ACC112 (cell line): ENCODE data around the gene TPP1.
A peak's percentile ranks its signal among the peaks of the same experiment; 100 is the strongest.

Experiments used
- H2AFZ ChIP-seq: fragments of 200-600 bp; sonication (generic); one replicate; pipeline ENCODE4 v1.6.0; 2017; ENCODE audit warnings: antibody characterized with exemption, low read length; ENCODE audit not compliant: unreplicated experiment
- H3K27ac ChIP-seq: fragments of 200-600 bp; sonication (generic); 2 replicates; pipeline ENCODE4 v1.5.1; 2014; ENCODE audit warnings: low read depth, mild to moderate bottlenecking, antibody characterized with exemption, low read length, moderate library complexity
- H3K27me3 ChIP-seq: fragments of 200-600 bp; sonication (generic); 2 replicates; pipeline ENCODE4 v1.6.1; 2014; ENCODE audit warnings: mild to moderate bottlenecking, antibody characterized with exemption, low read length, moderate library complexity, mixed read lengths; ENCODE audit not compliant: insufficient read depth
- H3K36me3 ChIP-seq: fragments of 200-600 bp; sonication (generic); 2 replicates; pipeline ENCODE4 v1.6.1; 2016; ENCODE audit warnings: mild to moderate bottlenecking, antibody characterized with exemption, low read length, moderate library complexity, mixed read lengths; ENCODE audit not compliant: insufficient read depth
- H3K4me1 ChIP-seq: fragments of 200-600 bp; sonication (generic); one replicate; pipeline ENCODE4 v1.6.1; 2016; ENCODE audit warnings: low read length, mixed read lengths; ENCODE audit not compliant: insufficient read depth, unreplicated experiment, control insufficient read depth
- H3K4me3 ChIP-seq: fragments of 200-600 bp; sonication (generic); 2 replicates; pipeline ENCODE4 v1.5.1; 2014; ENCODE audit warnings: mild to moderate bottlenecking, low read depth, low read length
- H3K79me2 ChIP-seq: fragments of 200-600 bp; sonication (generic); one replicate; pipeline ENCODE4 v1.6.0; 2016; ENCODE audit warnings: low read length; ENCODE audit not compliant: control insufficient read depth, unreplicated experiment, insufficient read depth

The TPP1 gene

DNA sequence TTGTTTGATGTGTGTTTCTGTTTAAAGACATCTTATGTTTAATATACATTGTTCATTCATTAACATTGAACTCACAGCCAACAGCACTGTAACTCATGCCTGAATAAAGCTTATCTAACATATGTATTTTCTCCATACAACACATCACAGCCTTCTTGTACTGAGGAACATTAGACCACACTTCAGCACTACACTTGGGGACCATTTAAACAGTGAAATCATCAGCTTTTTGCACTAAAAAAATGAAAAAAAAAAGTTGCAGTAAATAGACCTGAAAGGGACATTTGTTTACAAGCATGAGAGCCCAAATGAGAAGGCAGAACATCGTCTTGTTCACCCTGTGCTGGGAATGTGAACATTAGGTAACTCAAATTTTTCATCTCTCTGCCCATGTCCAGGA lies 15.3 kb upstream of the TPP1 start:
- Histone ChIP-seq H3K27me3 (no peaks in the 10 kb centered on the region), H3K27ac (no peak overlapping the region), H3K36me3 (no peaks in the 10 kb centered on the region), H3K79me2 (no peaks in the 10 kb centered on the region), H3K4me1 (peaks cover 17% of the 10 kb centered on the region), H2AFZ (no peak overlapping the region), H3K4me3 (no peak overlapping the region)

DNA sequence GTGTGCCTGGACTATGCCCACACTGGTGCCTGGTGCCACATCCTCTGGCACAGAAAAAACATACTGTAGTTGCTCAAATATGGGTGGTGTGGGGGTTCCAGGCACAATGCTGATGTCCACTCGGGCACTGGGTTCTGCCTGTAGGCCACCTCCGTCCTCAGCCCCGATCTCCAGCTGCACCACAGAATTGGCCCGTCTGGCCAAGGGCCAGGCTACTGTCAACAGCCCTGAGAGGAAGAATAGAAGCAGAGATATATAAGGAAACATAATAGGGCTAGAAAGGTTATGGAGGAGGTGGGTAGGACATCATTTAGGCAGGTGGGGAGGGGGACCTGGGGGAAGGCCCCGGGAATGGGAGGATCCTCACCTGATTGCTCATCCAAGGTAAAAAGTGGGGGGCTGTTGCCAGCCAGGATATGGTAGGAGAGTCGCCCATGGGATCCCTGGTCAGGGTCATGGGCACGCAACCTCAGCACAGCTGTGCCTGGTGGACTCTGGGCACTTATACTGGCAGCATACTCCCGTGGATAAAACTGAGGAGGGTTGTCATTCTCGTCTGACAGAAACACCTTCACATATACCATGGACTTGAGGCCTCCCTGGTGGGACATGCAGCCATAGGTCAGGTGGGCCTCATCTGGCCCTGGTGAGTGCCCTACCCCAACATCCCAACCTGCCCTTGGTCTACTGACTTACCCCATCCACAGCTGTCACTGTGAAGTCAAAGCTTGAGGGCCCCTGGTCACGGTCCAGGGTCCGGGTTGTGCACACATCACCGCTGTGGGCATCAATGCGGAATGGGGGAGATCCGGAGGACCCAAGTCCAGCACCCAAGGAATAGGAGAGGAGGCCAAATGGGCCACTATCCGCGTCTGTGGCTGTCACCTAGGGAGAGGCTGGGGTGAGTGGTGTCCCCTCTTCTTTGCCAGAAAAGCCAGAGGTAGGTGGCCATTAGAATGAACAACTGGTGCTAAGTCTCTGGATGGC lies 14.5 kb upstream of the TPP1 start:
- Histone ChIP-seq H3K27me3 (no peaks in the 10 kb centered on the region), H2AFZ (no peak overlapping the region), H3K36me3 (no peaks in the 10 kb centered on the region), H3K4me1 (peaks cover 17% of the 10 kb centered on the region), H3K27ac (no peak overlapping the region), H3K79me2 (no peaks in the 10 kb centered on the region), H3K4me3 (no peak overlapping the region)

- no peaks in the 10 kb centered on the region for H3K79me2 ChIP-seq
- no peak overlapping the region for H3K4me3 ChIP-seq
- H3K4me1 ChIP-seq = peaks cover 15% of the 10 kb centered on the region
- H3K36me3 ChIP-seq = no peaks in the 10 kb centered on the region
- H2AFZ ChIP-seq = no peak overlapping the region
- no peaks in the 10 kb centered on the region for H3K27me3 ChIP-seq
- no peak overlapping the region for H3K27ac ChIP-seq
Measured at GRCh38 chr11:6632116-6633073, 13.2 kb upstream of the TPP1 start.

DNA sequence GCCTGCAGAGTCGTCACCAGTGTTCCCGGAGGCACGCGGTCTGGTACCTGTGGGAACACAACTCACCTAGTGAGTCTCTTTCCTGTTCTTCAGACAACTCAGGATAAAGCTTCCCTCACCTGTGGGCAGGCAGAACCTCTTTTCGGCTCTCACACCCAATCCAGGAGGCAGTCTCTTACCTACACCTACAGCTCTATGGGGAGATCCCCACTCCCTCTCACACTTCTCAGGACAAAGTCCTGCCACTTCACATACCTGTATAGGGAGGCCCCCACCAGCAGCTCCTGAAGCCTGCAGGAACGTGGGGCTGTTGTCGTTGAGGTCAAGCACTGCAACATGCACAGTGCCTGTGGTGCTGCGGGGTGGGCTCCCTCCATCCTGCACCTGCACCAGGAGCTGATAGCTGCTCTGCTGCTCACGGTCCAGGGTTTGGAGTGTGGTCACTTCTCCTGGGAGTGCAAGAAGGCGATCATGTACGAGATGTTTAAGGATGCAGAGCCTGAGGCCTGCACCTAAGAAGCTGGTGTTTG lies 12.2 kb upstream of the TPP1 start:
- H3K4me3 ChIP-seq = no peak overlapping the region
- H3K79me2 ChIP-seq = no peaks in the 10 kb centered on the region
- no peak overlapping the region for H2AFZ ChIP-seq
- no peaks in the 10 kb centered on the region for H3K36me3 ChIP-seq
- H3K27me3 ChIP-seq = no peaks in the 10 kb centered on the region
- peaks cover 15% of the 10 kb centered on the region for H3K4me1 ChIP-seq
- H3K27ac ChIP-seq = no peak overlapping the region

GRCh38 chr11:6630632-6631291 lies 11.5 kb upstream of the TPP1 start:
- peaks cover 13% of the 10 kb centered on the region for H3K4me1 ChIP-seq
- no peak overlapping the region for H2AFZ ChIP-seq
- H3K27ac ChIP-seq = no peak overlapping the region
- no peaks in the 10 kb centered on the region for H3K27me3 ChIP-seq
- H3K79me2 ChIP-seq = no peaks in the 10 kb centered on the region
- H3K4me3 ChIP-seq = no peak overlapping the region
- H3K36me3 ChIP-seq = no peaks in the 10 kb centered on the region

GRCh38 chr11:6629892-6630631 lies 10.8 kb upstream of the TPP1 start:
- H3K4me1 ChIP-seq = peaks cover 6% of the 10 kb centered on the region
- no peak overlapping the region for H3K4me3 ChIP-seq
- no peaks in the 10 kb centered on the region for H3K79me2 ChIP-seq
- H3K27ac ChIP-seq = no peak overlapping the region
- H2AFZ ChIP-seq = no peak overlapping the region
- no peaks in the 10 kb centered on the region for H3K27me3 ChIP-seq
- H3K36me3 ChIP-seq = no peaks in the 10 kb centered on the region

- Histone ChIP-seq H2AFZ (no peak overlapping the region), H3K79me2 (no peaks in the 10 kb centered on the region), H3K27me3 (no peaks in the 10 kb centered on the region), H3K36me3 (no peaks in the 10 kb centered on the region), H3K4me1 (peaks cover 4% of the 10 kb centered on the region), H3K27ac (no peak overlapping the region), H3K4me3 (no peak overlapping the region)
Measured at GRCh38 chr11:6629573-6629891, 10.3 kb upstream of the TPP1 start.

- Histone ChIP-seq H3K36me3 (no peaks in the 10 kb centered on the region), H3K4me1 (peaks cover 4% of the 10 kb centered on the region), H3K27ac (no peak overlapping the region), H3K4me3 (no peak overlapping the region), H3K27me3 (no peaks in the 10 kb centered on the region), H3K79me2 (no peaks in the 10 kb centered on the region), H2AFZ (no peak overlapping the region)
Measured at GRCh38 chr11:6628526-6628925, 9.3 kb upstream of the TPP1 start.

DNA sequence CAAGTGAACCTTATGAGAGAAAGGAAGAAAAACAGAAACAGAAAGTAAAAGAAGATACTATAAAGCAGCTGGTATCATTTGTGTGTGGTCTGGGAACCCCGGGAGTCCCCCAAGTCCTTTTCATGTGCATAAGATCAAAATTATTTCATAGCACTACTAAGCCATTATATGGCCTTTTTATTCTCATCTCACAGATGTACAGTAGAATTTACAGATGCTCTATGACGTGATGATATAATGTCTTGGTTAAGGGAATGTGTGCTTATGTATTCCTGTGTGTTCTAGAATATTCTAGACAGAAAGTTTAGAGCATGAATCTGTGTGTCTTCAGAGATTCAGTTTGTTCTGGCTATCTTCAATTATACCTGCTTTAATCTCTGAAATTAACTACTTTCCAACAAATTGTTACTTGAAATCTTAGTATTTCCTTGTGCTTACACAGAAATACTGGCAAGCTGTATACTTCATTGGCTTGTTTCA lies 8.6 kb upstream of the TPP1 start:
- Histone ChIP-seq H3K27ac (no peak overlapping the region), H3K4me3 (peak overlapping the region; percentile 62), H3K27me3 (no peaks in the 10 kb centered on the region), H3K36me3 (no peaks in the 10 kb centered on the region), H3K79me2 (no peaks in the 10 kb centered on the region), H2AFZ (peak overlapping the region; percentile 90), H3K4me1 (peaks cover 4% of the 10 kb centered on the region)
